Bronchial epithelial cell (primary cell): ENCODE results near the gene MEPCE. TPM values are rescaled to one million over a fixed set of nuclear protein-coding genes. Genes with fewer than 3 reads are reported as not detected.
"Not testable (repeated sequence)": the region's sequence is repeated elsewhere in the genome, so short reads cannot be mapped to it uniquely, and the experiment has no call there.

Experiments used
- DNase-seq: peaks from one replicate; pipeline ENCODE4 v3.0.0-alpha.2; 2010; ENCODE audit warnings: low read depth
- FAIRE-seq: peaks from 2 replicates; lab custom pipeline; 2011; peaks lifted over from hg19 to GRCh38; lab: Jason Lieb, UNC
- H3K27me3 ChIP-seq: 2 replicates; pipeline ENCODE4 v1.5.1; 2011; ENCODE audit warnings: low read length; ENCODE audit not compliant: control insufficient read depth, insufficient read depth
- H3K36me3 ChIP-seq: 2 replicates; pipeline ENCODE4 v1.5.1; 2011; ENCODE audit warnings: low read length; ENCODE audit not compliant: control insufficient read depth, insufficient read depth
- H3K4me3 ChIP-seq: 2 replicates; pipeline ENCODE4 v1.5.1; 2011; ENCODE audit warnings: mild to moderate bottlenecking, low read depth, low read length, control low read depth
- total RNA-seq: library from RNA; depleted of rRNA; stranded (reverse); fragments of >200 nt; gene quantifications from 2 replicates; pipeline ENCODE4 v1.2.1, GENCODE V29; 2014
- TF ChIP-seq, protein P1 (sequence below): IDR thresholded peaks from 2 replicates; pipeline ENCODE4 v1.5.1; 2011; ENCODE audit warnings: mild to moderate bottlenecking, moderate library complexity, low read length, control low read depth, inconsistent platforms; ENCODE audit not compliant: insufficient read depth, severe bottlenecking

MEPCE gene
- total RNA-seq, 1 donor from 2014 or later: 18.7 TPM

DNA sequence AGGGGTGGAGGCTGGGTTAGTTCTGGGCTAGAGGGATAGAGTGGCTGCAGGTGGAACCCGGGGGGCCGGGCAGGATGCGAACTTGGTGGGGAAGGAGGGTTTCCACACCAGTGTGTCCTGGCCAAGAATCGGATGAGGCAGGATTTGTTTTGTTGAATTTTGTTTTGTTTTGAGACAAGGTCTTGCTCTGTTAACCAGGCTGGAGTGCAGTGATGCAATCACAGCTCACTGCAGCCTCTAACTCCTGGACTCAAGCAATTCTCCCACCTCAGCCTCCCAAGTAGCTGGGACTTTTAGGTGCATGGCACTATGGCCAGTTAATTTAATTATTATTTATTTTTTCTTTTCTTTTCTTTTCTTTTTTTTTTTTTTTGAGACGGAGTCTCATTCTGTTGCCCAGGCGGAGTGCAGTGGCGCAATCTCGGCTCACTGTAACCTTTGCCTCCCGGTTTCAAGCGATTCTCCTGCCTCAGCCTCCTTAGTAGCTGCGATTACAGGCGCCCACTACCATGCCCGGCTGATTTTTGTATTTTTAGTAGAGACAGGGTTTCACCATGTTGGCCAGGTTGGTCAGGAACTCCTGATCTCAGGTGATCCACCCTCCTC is 19.7 kb downstream of the MEPCE start:
- no peak overlapping the region for H3K4me3 ChIP-seq
- FAIRE-seq (no peak), DNase-seq (no peak)
- TF ChIP-seq, protein P1, sequence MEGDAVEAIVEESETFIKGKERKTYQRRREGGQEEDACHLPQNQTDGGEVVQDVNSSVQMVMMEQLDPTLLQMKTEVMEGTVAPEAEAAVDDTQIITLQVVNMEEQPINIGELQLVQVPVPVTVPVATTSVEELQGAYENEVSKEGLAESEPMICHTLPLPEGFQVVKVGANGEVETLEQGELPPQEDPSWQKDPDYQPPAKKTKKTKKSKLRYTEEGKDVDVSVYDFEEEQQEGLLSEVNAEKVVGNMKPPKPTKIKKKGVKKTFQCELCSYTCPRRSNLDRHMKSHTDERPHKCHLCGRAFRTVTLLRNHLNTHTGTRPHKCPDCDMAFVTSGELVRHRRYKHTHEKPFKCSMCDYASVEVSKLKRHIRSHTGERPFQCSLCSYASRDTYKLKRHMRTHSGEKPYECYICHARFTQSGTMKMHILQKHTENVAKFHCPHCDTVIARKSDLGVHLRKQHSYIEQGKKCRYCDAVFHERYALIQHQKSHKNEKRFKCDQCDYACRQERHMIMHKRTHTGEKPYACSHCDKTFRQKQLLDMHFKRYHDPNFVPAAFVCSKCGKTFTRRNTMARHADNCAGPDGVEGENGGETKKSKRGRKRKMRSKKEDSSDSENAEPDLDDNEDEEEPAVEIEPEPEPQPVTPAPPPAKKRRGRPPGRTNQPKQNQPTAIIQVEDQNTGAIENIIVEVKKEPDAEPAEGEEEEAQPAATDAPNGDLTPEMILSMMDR: no peak
- H3K27me3 ChIP-seq: no peaks in the 10 kb centered on the region
- H3K36me3 ChIP-seq: no peaks in the 10 kb centered on the region

DNA sequence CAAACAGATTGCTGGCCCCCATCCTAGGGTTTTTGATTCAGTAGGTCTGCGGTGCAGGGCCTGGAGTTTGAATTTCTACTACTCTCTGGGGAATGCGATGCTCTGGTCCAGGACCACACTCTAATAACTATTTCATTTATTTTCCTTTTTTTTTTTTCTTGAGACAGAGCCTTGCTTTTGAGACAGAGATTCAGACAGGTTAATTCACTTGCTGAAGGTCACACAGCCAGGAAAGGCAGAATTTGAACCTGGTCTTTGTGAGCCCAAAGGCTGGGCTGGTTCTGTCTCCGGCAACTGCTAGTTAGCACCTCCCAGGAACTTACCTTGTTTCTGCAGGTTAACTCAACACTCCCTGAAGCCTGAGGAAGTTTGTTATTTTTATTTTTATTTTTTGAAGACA is 22.9 kb downstream of the MEPCE start:
- Histone ChIP-seq H3K4me3 (no peak overlapping the region), H3K27me3 (no peaks in the 10 kb centered on the region), H3K36me3 (no peaks in the 10 kb centered on the region)
- no peak for DNase-seq
- no peak for FAIRE-seq
- TF ChIP-seq, protein P1: no peak

GRCh38 chr7:100453854-100454253 is 24.2 kb downstream of the MEPCE start:
- not testable (repeated sequence) for H3K36me3 ChIP-seq, FAIRE-seq, H3K4me3 ChIP-seq, H3K27me3 ChIP-seq, DNase-seq

DNA sequence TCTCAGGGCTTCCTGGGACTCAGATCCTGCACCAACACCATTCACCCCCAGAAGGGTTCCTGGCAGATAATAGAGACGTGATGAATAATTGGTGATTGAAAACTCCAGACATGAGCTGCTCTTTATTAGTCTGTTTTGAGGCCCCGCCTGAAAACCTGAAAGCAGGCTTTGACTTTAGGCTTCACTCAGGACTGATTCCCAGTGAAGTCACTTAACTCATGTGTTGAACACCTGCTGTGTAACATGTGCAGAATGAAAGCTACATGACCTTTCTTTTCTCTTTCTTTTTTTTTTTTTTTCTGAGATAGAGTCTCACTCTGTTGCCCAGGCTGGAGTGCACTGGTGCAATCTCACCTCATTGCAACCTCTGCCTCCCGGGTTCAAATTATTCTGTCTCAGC is 25.6 kb downstream of the MEPCE start:
- FAIRE-seq (no peak), DNase-seq (no peak)
- no peaks in the 10 kb centered on the region for H3K36me3 ChIP-seq
- TF ChIP-seq, protein P1: no peak
- no peak overlapping the region for H3K4me3 ChIP-seq
- H3K27me3 ChIP-seq: no peaks in the 10 kb centered on the region

DNA sequence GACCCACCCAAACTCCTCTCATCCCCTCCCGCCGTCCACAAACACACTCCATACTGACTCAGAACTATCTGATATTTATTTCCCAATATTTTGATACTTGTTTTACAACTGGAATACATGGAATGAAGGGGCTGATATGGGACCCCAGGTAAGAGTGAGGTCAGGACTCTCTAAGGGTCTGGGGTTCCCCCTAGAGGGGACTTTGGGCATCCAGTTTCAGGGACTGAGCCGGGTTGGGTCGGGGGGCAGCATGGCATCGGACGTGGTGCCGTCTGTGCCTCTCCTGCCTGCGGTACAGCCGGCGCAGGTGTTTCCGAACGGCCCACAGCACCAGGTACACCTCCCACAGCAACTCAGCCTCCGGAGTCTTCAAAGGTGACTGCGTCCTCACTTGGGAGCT is 26.9 kb downstream of the MEPCE start:
- FAIRE-seq (no peak), DNase-seq (no peak)
- H3K4me3 ChIP-seq: no peak overlapping the region
- no peaks in the 10 kb centered on the region for H3K36me3 ChIP-seq
- TF ChIP-seq, protein P1: no peak
- no peaks in the 10 kb centered on the region for H3K27me3 ChIP-seq

GRCh38 chr7:100457033-100457432 is 27.4 kb downstream of the MEPCE start:
- DNase-seq: no peak
- Histone ChIP-seq H3K27me3 (no peaks in the 10 kb centered on the region), H3K4me3 (no peak overlapping the region), H3K36me3 (no peaks in the 10 kb centered on the region)
- TF ChIP-seq, protein P1: no peak
- no peak for FAIRE-seq
